GM19099 (cell line): Measurements from ENCODE around the gene TTLL11.
A peak's percentile ranks its signal among the peaks of the same experiment; 100 is the strongest.

ENCODE experiments used
- POLR2A ChIP-seq: IDR thresholded peaks from 3 replicates; pipeline ENCODE4 v1.6.1; 2011; ENCODE audit warnings: low read depth; ENCODE audit not compliant: insufficient read length; ENCODE audit errors: extremely low read depth

The TTLL11 gene, protein sequence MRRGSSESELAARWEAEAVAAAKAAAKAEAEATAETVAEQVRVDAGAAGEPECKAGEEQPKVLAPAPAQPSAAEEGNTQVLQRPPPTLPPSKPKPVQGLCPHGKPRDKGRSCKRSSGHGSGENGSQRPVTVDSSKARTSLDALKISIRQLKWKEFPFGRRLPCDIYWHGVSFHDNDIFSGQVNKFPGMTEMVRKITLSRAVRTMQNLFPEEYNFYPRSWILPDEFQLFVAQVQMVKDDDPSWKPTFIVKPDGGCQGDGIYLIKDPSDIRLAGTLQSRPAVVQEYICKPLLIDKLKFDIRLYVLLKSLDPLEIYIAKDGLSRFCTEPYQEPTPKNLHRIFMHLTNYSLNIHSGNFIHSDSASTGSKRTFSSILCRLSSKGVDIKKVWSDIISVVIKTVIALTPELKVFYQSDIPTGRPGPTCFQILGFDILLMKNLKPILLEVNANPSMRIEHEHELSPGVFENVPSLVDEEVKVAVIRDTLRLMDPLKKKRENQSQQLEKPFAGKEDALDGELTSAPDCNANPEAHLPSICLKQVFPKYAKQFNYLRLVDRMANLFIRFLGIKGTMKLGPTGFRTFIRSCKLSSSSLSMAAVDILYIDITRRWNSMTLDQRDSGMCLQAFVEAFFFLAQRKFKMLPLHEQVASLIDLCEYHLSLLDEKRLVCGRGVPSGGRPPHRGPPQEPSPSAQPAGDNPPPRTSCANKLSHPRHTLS

DNA sequence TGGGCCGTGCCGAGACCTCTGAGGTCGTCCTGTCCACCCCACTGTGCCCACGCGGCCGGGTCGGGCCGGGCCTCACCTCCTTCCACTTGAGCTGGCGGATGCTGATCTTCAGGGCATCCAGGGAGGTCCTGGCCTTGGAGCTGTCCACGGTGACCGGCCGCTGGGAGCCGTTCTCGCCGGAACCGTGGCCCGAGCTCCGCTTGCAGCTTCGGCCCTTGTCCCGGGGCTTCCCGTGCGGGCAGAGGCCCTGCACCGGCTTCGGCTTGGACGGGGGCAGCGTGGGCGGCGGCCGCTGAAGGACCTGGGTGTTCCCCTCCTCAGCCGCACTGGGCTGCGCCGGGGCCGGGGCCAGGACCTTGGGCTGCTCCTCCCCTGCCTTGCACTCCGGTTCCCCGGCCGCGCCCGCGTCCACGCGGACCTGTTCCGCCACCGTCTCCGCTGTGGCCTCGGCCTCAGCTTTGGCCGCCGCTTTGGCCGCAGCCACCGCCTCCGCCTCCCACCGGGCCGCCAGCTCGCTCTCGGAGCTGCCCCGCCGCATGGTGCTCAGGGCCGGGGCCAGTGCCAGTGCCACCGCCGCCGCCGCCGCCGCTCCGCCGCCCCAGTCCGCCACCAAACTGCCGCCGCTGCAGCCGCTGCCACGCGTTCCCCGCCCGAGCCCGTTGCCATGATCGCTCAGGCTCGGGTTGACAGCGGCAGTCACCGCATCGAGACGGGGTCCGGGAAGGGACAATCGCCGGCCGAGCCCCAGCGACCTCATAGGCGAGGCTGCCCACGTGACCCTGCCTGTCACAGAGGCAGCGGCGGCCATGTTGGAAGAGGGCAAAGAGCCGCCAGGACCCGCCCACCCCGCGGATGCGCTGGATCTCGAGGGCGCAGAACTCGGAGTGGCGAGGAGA, at the start of gene TTLL11:
Gene TTLL11, minus strand, starts transcription at position 698 of the 896 bp plus-strand sequence. Its CDS starts 160 bp downstream, at position 538.
- TF ChIP-seq POLR2A = peak; percentile 59

- no peak for TF ChIP-seq POLR2A
These were observed 48.6 kb upstream of the TTLL11 start for GRCh38 chr9:122141671-122142070.

GRCh38 chr9:122140368-122141193, 47.5 kb upstream of the TTLL11 start:
- no peak for TF ChIP-seq POLR2A

DNA sequence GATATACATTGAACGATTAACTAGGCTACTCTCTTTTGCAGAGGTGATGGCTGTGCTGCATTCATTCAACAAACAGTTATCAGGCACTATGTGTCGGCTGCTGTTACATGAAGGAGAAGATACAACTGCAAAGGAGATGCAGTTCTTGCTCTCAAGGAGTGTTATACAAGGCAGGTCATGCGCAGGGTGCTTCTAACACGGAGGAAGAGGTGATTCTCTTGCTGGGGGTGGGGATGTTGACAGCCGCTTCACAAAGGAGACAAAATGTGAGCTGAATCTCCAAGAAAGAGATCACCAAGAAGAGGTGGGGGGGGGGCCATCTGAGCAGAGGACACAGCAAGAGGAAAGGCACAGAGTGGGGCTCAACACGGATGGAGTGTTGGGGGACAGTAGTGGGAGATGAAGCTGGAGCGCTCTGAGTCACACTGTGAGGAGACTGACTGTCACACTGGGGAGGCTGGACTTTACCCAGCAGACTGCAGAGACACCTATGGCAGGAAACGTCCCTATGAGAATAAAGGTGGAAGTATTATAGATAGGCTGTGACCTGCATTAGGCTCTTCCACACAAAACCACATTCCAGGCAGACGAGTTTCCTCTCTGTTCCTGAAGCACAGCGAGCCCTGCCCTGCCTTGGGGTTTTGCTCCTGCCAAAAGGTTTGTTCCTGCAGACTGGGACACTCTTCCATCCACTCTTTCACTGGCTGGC, 45.6 kb upstream of the TTLL11 start:
- no peak for TF ChIP-seq POLR2A

DNA sequence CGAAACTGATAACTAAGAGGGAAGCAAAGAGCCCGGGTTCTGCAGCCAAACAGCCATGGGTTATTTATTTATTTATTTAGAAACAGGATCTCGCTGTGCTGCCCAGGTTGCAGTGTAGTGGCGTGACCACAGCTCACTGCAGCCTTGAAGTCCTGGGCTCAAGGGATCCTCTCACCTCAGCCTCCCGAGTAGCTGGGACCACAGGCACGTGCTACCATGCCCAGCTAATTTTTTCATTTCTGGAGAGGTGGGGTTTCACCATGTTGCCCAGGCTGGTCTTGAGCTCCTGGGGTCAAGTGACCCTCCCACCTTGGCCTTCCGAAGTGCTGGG, 42.4 kb upstream of the TTLL11 start:
- TF ChIP-seq POLR2A = no peak

DNA sequence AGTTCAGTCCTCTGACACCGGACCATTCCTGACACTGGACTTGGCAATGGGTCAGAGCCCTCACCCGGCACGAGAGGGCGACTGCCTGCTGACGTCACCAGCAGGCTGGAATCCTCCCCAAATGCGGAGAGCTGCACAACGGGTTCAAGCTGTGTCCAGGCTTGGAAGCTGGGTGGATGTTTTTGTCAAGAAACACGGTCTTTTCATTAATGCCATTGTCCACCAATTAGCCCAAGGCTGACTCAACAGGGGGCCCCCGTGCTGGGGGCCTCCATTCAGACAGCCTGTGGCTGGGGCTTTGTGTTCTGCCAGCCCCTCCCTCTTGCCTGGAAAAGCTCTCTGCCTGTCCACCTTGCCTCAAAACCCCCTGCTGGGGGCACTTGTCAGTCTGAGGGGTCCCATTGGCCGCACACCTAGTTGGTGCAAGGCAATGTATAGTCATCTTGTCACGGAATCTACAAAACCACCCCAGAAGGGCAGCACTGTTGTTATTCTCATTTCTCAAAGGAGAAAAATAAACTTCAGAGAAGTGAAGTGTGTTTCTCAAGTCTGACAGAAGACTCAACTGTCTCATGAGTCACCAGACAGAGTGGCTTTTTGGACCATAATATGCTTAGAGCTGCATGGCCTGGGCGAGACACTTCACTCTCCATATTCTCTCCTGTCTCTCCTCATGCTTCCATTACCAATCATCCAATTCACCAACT, 41.9 kb upstream of the TTLL11 start:
- TF ChIP-seq POLR2A = no peak

DNA sequence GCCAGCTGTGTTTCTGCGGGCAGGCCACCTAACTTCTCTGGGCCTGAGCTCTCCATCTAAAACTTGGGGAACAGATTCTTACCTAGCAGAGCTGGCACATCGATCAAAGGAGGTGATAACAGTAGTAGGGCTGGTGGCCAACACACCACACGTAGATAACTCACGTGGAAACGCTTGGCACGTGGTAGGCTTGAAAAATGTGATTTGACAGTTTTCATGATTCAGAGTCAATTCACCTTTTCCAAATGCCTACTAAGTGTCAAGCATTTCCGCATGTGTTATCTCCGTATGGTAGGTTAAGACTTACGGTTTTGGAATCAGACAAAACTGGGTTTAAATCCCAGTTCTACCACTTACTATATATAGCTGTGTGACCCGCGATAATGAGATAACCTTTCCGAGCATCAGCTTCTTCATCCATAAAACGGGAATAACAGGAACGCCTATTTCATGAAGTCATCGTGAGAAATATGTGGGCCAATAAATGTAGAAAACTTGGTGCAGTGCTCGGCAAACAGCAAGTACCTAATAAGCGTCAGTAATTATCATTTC, 41.0 kb upstream of the TTLL11 start:
- TF ChIP-seq POLR2A = no peak

DNA sequence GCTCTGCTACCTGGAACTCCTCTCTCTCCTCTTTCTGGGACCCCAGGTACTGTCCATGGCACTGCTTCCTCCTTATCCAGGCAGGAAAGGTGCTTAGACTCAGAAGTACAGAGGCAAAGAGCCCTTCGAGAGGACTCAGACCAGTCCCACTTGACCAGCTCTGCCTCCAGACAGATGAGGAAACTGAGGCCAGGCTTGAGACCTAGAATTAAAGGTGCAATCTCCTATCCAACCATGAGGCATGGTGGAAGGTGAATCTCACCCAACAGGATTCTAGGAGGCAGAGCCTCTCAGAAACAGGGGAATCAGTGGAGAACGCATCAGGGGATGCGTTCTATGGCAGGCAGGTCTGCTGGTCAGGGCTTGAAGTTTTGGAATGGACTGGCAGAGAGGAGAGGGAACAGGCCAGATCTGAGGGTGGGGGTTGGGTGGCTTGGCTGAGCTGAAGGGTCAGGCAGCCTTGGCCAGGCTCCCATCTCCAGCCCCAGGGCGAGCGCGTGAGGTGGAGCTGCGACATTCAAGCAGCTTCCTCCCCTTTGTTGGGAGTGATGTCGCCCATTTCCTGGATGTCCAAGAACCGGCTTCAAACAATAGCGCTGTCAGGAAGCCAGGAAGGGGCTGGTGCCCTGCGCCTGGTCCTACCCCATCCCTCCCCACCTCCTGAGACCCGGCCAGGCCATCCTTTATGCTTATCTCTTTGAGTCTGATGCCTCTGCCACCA, 40.3 kb upstream of the TTLL11 start:
- no peak for TF ChIP-seq POLR2A

GRCh38 chr9:122132539-122132938, 39.4 kb upstream of the TTLL11 start:
- no peak for TF ChIP-seq POLR2A

DNA sequence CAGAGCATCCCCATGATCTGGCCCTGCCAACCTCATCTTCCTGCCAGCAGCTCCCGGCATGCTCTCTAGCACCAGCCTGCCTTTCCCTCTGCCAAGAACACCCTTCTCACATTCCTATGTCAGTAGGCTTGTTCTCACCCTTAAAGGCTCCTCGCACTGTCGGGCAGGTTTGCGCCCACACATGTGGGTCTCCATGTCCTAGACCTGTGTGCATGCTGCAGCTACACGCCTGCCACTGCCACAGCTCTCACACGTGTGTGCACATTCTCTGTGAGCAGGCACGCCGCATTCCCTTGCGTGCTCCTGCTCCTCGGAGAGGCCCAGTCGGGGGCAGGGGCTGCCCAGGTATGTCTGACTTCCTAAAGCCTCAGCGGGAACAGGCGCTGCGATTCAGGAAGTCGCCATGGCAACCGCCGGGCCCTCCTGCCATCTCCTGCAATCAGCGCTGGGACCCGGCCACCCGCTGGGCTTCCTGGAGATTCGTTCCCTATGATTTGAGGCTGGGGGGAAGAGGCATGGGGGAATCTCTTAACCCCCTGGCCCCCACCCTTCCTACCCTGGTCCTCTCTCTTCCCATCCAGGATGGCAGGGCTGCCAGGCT, 38.4 kb upstream of the TTLL11 start:
- TF ChIP-seq POLR2A = no peak

- no peak for TF ChIP-seq POLR2A
These were observed 37.7 kb upstream of the TTLL11 start for GRCh38 chr9:122130837-122131236.

DNA sequence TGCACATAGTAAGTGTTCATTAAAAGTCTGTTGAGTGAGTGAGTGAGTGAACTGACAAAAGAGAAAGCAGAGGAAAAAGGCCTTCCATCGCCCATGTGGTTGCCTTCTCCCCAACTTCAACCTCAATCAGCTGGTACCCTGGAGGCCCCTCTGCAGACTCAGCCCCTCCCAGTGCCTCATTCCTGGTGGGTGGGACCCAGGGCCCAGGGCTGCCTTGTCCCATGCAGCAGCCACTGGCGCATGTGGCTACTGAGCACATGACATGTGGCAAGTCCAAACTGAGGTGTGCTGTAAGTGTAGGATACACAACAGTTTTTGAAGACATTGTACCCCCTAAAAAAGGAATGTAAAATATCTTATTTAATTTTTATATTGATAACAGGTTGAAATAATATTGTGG, 36.9 kb upstream of the TTLL11 start:
- no peak for TF ChIP-seq POLR2A
